H1 (cell line): ENCODE data around the gene TNRC6C.

Source experiments
- CTCF ChIP-seq, 3 experiments: IDR thresholded peaks; 1 replicate in 2 of 3; 2 replicates in 1 of 3; pipeline versions ENCODE4 v1.5.1 to v1.6.1; 2011; ENCODE audit warnings: low read length in 3 of 3, mild to moderate bottlenecking in 3 of 3, inconsistent platforms in 2 of 3, low read depth in 1 of 3, moderate library complexity in 1 of 3; ENCODE audit not compliant: insufficient read depth in 1 of 3; ENCODE audit errors: control extremely low read depth in 1 of 3
- EP300 ChIP-seq, 2 experiments: IDR thresholded peaks; 1 replicate in 1 of 2; 2 replicates in 1 of 2; pipeline ENCODE4 v1.6.1; 2011 to 2012; ENCODE audit warnings: low read depth in 2 of 2, low read length in 2 of 2, mild to moderate bottlenecking in 2 of 2, borderline replicate concordance in 1 of 2, inconsistent platforms in 1 of 2, moderate library complexity in 1 of 2
- EZH2 ChIP-seq: fragments of 200-600 bp; sonication (generic); IDR thresholded peaks from 2 replicates; pipeline ENCODE4 v1.7.1; 2012; ENCODE audit warnings: low read depth, mild to moderate bottlenecking, moderate library complexity, low read length, inconsistent platforms; ENCODE audit not compliant: severe bottlenecking
- POLR2A ChIP-seq, 2 experiments: IDR thresholded peaks; 1 replicate in 1 of 2; 2 replicates in 1 of 2; pipeline ENCODE4 v1.6.1; 2011; ENCODE audit warnings: low read depth in 2 of 2, low read length in 2 of 2, mild to moderate bottlenecking in 2 of 2; ENCODE audit errors: control extremely low read depth in 1 of 2
- USF2 ChIP-seq: IDR thresholded peaks from 2 replicates; pipeline ENCODE4 v1.6.1; 2011; ENCODE audit warnings: low read length, improper control_type of control experiment

- no peak for TF ChIP-seq EP300 (IDR thresholded peaks at IDR 0.05; ENCODE audit: borderline replicate concordance in 1 of 2, low read depth in 2 of 2, low read length in 2 of 2)
- TF ChIP-seq CTCF (IDR thresholded peaks at IDR 0.05; ENCODE audit: control extremely low read depth in 1 of 3, insufficient read depth in 1 of 3, low read depth in 1 of 3, low read length in 3 of 3), result no peak
- no peak for TF ChIP-seq POLR2A (IDR thresholded peaks at IDR 0.05; ENCODE audit: control extremely low read depth in 1 of 2, low read depth in 2 of 2, low read length in 2 of 2)
- no peak for TF ChIP-seq EZH2
- no peak for TF ChIP-seq USF2
Observed at GRCh38 chr17:77968788-77969187, 10.3 kb downstream of the TNRC6C start.
